ENCODE data around the gene CAPN10.

The CAPN10 gene

DNA sequence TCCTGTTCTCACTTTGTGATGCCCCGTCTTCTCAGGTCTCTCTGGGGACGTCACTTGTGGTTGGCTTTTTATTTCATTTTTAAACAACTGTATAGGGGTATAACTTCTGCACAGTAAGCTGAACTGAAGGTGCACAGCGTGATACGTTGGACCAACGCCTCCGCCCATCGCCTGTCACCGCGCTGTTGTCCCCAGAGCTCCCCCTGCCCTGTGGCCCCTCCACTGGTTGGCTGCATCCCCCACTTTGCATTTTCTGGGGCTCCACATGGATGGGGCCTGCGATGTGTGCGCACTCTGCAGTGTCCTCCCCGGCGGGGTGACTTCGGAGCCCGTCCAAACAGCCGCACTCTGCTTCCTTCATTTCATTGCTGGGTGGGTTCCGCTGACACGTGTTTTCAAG lies 53.0 kb downstream of the CAPN10 start:
- H3K4me3 ChIP-seq (ENCODE audit: low read depth, low read length), result no peak overlapping the region
- DNase-seq (ENCODE audit: low read depth), result no peak
- in situ Hi-C loops (cut with HindIII; ENCODE audit: low sequenced_read_pairs), result no loop called here
- TF ChIP-seq, protein P1, sequence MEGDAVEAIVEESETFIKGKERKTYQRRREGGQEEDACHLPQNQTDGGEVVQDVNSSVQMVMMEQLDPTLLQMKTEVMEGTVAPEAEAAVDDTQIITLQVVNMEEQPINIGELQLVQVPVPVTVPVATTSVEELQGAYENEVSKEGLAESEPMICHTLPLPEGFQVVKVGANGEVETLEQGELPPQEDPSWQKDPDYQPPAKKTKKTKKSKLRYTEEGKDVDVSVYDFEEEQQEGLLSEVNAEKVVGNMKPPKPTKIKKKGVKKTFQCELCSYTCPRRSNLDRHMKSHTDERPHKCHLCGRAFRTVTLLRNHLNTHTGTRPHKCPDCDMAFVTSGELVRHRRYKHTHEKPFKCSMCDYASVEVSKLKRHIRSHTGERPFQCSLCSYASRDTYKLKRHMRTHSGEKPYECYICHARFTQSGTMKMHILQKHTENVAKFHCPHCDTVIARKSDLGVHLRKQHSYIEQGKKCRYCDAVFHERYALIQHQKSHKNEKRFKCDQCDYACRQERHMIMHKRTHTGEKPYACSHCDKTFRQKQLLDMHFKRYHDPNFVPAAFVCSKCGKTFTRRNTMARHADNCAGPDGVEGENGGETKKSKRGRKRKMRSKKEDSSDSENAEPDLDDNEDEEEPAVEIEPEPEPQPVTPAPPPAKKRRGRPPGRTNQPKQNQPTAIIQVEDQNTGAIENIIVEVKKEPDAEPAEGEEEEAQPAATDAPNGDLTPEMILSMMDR (IDR thresholded peaks at IDR 0.05; ENCODE audit: low read depth, low read length, missing control alignments), result no peak

GRCh38 chr2:240640939-240641338 lies 54.4 kb downstream of the CAPN10 start:
- no peak overlapping the region for H3K4me3 ChIP-seq (ENCODE audit: low read depth, low read length)
- TF ChIP-seq, protein P1 (IDR thresholded peaks at IDR 0.05; ENCODE audit: low read depth, low read length, missing control alignments), result peak; percentile 19
- no peak for DNase-seq (ENCODE audit: low read depth)
- in situ Hi-C loops (cut with HindIII; ENCODE audit: low sequenced_read_pairs), result no loop called here

GRCh38 chr2:240642061-240642805 lies 55.7 kb downstream of the CAPN10 start:
- no peak for DNase-seq (ENCODE audit: low read depth)
- TF ChIP-seq, protein P1 (IDR thresholded peaks at IDR 0.05; ENCODE audit: low read depth, low read length, missing control alignments), result no peak
- H3K4me3 ChIP-seq (ENCODE audit: low read depth, low read length), result no peak overlapping the region
- in situ Hi-C loops (cut with HindIII; ENCODE audit: low sequenced_read_pairs), result no loop called here

GRCh38 chr2:240642806-240643092 lies 56.2 kb downstream of the CAPN10 start:
- DNase-seq (ENCODE audit: low read depth), result no peak
- H3K4me3 ChIP-seq (ENCODE audit: low read depth, low read length), result no peak overlapping the region
- TF ChIP-seq, protein P1 (IDR thresholded peaks at IDR 0.05; ENCODE audit: low read depth, low read length, missing control alignments), result no peak
- in situ Hi-C loops (cut with HindIII; ENCODE audit: low sequenced_read_pairs), result no loop called here

DNA sequence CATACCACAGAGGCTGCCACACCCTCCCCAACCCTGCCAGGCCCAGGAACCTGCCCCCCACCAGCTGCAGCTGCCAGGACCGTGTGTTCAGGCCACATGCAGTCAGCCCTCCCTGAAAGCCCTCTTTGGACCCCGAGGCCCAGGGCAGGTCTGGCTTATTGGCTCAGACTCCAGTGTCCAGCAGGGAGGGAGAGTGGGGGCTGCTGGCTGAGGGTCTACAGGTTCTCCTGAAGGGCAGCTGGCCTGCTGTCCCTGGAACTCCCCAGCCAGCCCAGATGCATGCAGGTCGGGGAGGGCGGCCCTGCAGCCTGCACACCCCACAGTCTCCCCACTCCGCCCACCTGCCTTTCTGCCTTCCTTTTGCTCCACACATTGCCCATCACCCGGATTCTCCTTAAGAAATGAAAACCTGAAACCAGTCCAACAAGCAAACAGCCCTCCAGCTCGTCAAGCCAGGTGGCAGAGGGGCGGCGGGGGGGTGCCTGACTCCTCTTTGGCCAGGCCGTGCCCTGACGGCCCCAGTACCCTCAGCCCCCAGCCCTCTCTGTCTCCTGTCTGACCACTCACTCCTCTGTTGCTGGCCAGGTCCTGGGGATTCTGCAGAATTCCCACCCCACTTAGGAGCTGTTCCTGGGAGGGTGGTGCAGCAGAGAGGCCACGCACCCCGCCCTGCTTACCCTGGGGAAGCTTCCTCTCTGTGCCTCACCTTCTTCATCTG lies 56.7 kb downstream of the CAPN10 start:
- TF ChIP-seq, protein P1 (IDR thresholded peaks at IDR 0.05; ENCODE audit: low read depth, low read length, missing control alignments), result no peak
- no peak overlapping the region for H3K4me3 ChIP-seq (ENCODE audit: low read depth, low read length)
- in situ Hi-C loops (cut with HindIII; ENCODE audit: low sequenced_read_pairs), result no loop called here
- no peak for DNase-seq (ENCODE audit: low read depth)

GRCh38 chr2:240643811-240644150 lies 57.2 kb downstream of the CAPN10 start:
- H3K4me3 ChIP-seq (ENCODE audit: low read depth, low read length), result no peak overlapping the region
- TF ChIP-seq, protein P1 (IDR thresholded peaks at IDR 0.05; ENCODE audit: low read depth, low read length, missing control alignments), result no peak
- in situ Hi-C loops (cut with HindIII; ENCODE audit: low sequenced_read_pairs), result no loop called here
- DNase-seq (ENCODE audit: low read depth), result no peak

All from astrocyte of the cerebellum (primary cell).